DND-41 (cell line): Measurements from ENCODE around the gene GSE1.

Experiments
- ATAC-seq: fragments of 200-7000 bp; cut with Tn5 transposase; 3 replicates; pipeline ENCODE4 v1.9.1; 2021; ENCODE audit warnings: low read depth; ENCODE audit not compliant: insufficient read depth
- DNase-seq: peaks from one replicate; pipeline ENCODE4 v3.0.0-alpha.2; 2020
- H2AFZ ChIP-seq: 2 replicates; pipeline ENCODE4 v1.6.0; 2012; ENCODE audit warnings: low read depth, low read length
- H3K27ac ChIP-seq: 2 replicates; pipeline ENCODE4 v1.5.1; 2012; ENCODE audit warnings: low read length, inconsistent platforms
- H3K27me3 ChIP-seq: fragments of 200-600 bp; sonication (generic); 2 replicates; pipeline ENCODE4 v1.6.0; 2012; ENCODE audit warnings: low read length, mild to moderate bottlenecking, inconsistent platforms; ENCODE audit not compliant: insufficient read depth, poor library complexity
- H3K36me3 ChIP-seq: 2 replicates; pipeline ENCODE4 v1.5.1; 2012; ENCODE audit warnings: low read length, inconsistent platforms; ENCODE audit not compliant: insufficient read depth
- H3K4me1 ChIP-seq: 2 replicates; pipeline ENCODE4 v1.5.1; 2012; ENCODE audit warnings: mild to moderate bottlenecking, low read length; ENCODE audit not compliant: insufficient read depth
- H3K4me2 ChIP-seq: 2 replicates; pipeline ENCODE4 v1.6.0; 2012; ENCODE audit warnings: mild to moderate bottlenecking, moderate library complexity, low read length, inconsistent platforms; ENCODE audit not compliant: insufficient read depth
- H3K4me3 ChIP-seq, 2 experiments: fragments of 200-600 bp in 1 of 2; shearing (Covaris generic) in 1 of 2; 2 replicates each; pipeline ENCODE4 v1.5.1; 2012 to 2016; ENCODE audit warnings: inconsistent platforms in 2 of 2, low read length in 2 of 2, mild to moderate bottlenecking in 2 of 2, low read depth in 1 of 2, moderate library complexity in 1 of 2
- H3K79me2 ChIP-seq: 2 replicates; pipeline ENCODE4 v1.6.0; 2012; ENCODE audit warnings: low read length, inconsistent platforms; ENCODE audit not compliant: insufficient read depth
- H3K9ac ChIP-seq: 2 replicates; pipeline ENCODE4 v1.6.0; 2012; ENCODE audit warnings: low read depth, mild to moderate bottlenecking, inconsistent platforms, low read length, moderate library complexity
- H3K9me3 ChIP-seq: 2 replicates; pipeline ENCODE4 v1.5.1; 2012; ENCODE audit warnings: low read length, moderate library complexity, mild to moderate bottlenecking, inconsistent platforms; ENCODE audit not compliant: insufficient read depth, severe bottlenecking
- H4K20me1 ChIP-seq: 2 replicates; pipeline ENCODE4 v1.6.0; 2012; ENCODE audit warnings: low read length; ENCODE audit not compliant: insufficient read depth
- CTCF ChIP-seq: IDR thresholded peaks from 2 replicates; pipeline ENCODE4 v1.5.1; 2012; ENCODE audit warnings: borderline replicate concordance, low read length, moderate library complexity, mild to moderate bottlenecking; ENCODE audit not compliant: poor library complexity, severe bottlenecking; ENCODE audit errors: extremely low read depth
- EZH2 ChIP-seq: IDR thresholded peaks from 3 replicates; pipeline ENCODE4 v1.6.1; 2012; ENCODE audit warnings: borderline replicate concordance, low read depth, mild to moderate bottlenecking, moderate library complexity, low read length, inconsistent platforms; ENCODE audit not compliant: severe bottlenecking

The GSE1 gene

GRCh38 chr16:85719605-85720301 is 106.6 kb downstream of the GSE1 start:
- no peak for TF ChIP-seq EZH2
- TF ChIP-seq CTCF: no peak
- Histone ChIP-seq H3K36me3 (no peaks in the 10 kb centered on the region), H3K4me2 (no peak overlapping the region), H3K27me3 (peaks cover 24% of the 10 kb centered on the region), H3K9me3 (no peaks in the 10 kb centered on the region), H3K79me2 (no peaks in the 10 kb centered on the region), H4K20me1 (peaks cover 11% of the 10 kb centered on the region; the same call in 1 of the 2 replicates), H3K4me1 (no peaks in the 10 kb centered on the region), H3K27ac (no peak overlapping the region), H3K4me3 (no peak overlapping the region), H3K9ac (no peak overlapping the region), H2AFZ (no peak overlapping the region)
- ATAC-seq: no peak
- no peak for DNase-seq

- no peak for DNase-seq
- Histone ChIP-seq H3K9me3 (no peaks in the 10 kb centered on the region), H4K20me1 (peaks cover 11% of the 10 kb centered on the region; the same call in 1 of the 2 replicates), H3K4me3 (no peak overlapping the region), H2AFZ (no peak overlapping the region), H3K36me3 (no peaks in the 10 kb centered on the region), H3K27ac (no peak overlapping the region), H3K4me2 (no peak overlapping the region), H3K27me3 (peaks cover 22% of the 10 kb centered on the region), H3K79me2 (no peaks in the 10 kb centered on the region), H3K4me1 (no peaks in the 10 kb centered on the region), H3K9ac (no peak overlapping the region)
- ATAC-seq: no peak
- TF ChIP-seq CTCF: no peak
- TF ChIP-seq EZH2: no peak
Measured at GRCh38 chr16:85720302-85720637, 107.1 kb downstream of the GSE1 start.

GRCh38 chr16:85722128-85722893 is 109.2 kb downstream of the GSE1 start:
- DNase-seq (no peak), ATAC-seq (no peak)
- Histone ChIP-seq H3K79me2 (no peaks in the 10 kb centered on the region), H3K9me3 (no peaks in the 10 kb centered on the region), H3K36me3 (no peaks in the 10 kb centered on the region), H3K4me3 (no peak overlapping the region), H3K4me2 (no peak overlapping the region), H3K9ac (no peak overlapping the region), H3K4me1 (no peaks in the 10 kb centered on the region), H3K27me3 (peaks cover 6% of the 10 kb centered on the region), H3K27ac (no peak overlapping the region), H2AFZ (no peak overlapping the region), H4K20me1 (peaks cover 5% of the 10 kb centered on the region; the same call in 1 of the 2 replicates)
- TF ChIP-seq CTCF: no peak
- no peak for TF ChIP-seq EZH2
